HL-60 (cell line): ENCODE measurements around the gene CENPF.

Experiments used
- DNase-seq, 2 experiments: peaks; one replicate each; pipeline ENCODE4 v3.0.0-alpha.2; 2010 to 2020; ENCODE audit warnings: low read depth in 1 of 2, low spot score in 1 of 2
- H3K27ac ChIP-seq: fragments of 250-450 bp; sonication (Bioruptor Pico); replicated peaks from 2 replicates; pipeline ENCODE4 v1.5.1; 2020; ENCODE audit warnings: mild to moderate bottlenecking, moderate library complexity
- H3K27me3 ChIP-seq: fragments of 250-450 bp; sonication (Bioruptor Pico); 2 replicates; pipeline ENCODE4 v1.5.1; 2021; ENCODE audit warnings: mild to moderate bottlenecking, moderate library complexity; ENCODE audit not compliant: insufficient read depth, poor library complexity, severe bottlenecking
- H3K4me3 ChIP-seq: replicated peaks from 2 replicates; pipeline ENCODE4 v1.5.1; 2011; ENCODE audit warnings: mild to moderate bottlenecking, control low read depth, low read length; ENCODE audit not compliant: insufficient read depth
- CTCF ChIP-seq: IDR thresholded peaks from one replicate; pipeline ENCODE4 v1.5.1; 2011; ENCODE audit warnings: low read length, control low read depth, inconsistent platforms; ENCODE audit not compliant: insufficient read depth
- GABPA ChIP-seq: IDR thresholded peaks from 2 replicates; pipeline ENCODE4 v1.6.1; 2012; ENCODE audit warnings: low read depth
- POLR2AphosphoS5 ChIP-seq: IDR thresholded peaks from 2 replicates; pipeline ENCODE4 v1.6.1; 2012; ENCODE audit warnings: low read depth
- SPI1 ChIP-seq: IDR thresholded peaks from 2 replicates; pipeline ENCODE4 v1.6.1; 2012; ENCODE audit warnings: low read depth, mild to moderate bottlenecking, borderline replicate concordance
- long read RNA-seq: library from polyadenylated mRNA; unstranded; transcript quantifications from one replicate; pipeline ENCODE4 v2.0.0, GENCODE V29; 2020
- TF ChIP-seq, protein P1 (sequence below): IDR thresholded peaks from 2 replicates; pipeline ENCODE4 v1.6.1; 2012; ENCODE audit warnings: low read depth; ENCODE audit not compliant: insufficient replicate concordance

CENPF gene, protein sequence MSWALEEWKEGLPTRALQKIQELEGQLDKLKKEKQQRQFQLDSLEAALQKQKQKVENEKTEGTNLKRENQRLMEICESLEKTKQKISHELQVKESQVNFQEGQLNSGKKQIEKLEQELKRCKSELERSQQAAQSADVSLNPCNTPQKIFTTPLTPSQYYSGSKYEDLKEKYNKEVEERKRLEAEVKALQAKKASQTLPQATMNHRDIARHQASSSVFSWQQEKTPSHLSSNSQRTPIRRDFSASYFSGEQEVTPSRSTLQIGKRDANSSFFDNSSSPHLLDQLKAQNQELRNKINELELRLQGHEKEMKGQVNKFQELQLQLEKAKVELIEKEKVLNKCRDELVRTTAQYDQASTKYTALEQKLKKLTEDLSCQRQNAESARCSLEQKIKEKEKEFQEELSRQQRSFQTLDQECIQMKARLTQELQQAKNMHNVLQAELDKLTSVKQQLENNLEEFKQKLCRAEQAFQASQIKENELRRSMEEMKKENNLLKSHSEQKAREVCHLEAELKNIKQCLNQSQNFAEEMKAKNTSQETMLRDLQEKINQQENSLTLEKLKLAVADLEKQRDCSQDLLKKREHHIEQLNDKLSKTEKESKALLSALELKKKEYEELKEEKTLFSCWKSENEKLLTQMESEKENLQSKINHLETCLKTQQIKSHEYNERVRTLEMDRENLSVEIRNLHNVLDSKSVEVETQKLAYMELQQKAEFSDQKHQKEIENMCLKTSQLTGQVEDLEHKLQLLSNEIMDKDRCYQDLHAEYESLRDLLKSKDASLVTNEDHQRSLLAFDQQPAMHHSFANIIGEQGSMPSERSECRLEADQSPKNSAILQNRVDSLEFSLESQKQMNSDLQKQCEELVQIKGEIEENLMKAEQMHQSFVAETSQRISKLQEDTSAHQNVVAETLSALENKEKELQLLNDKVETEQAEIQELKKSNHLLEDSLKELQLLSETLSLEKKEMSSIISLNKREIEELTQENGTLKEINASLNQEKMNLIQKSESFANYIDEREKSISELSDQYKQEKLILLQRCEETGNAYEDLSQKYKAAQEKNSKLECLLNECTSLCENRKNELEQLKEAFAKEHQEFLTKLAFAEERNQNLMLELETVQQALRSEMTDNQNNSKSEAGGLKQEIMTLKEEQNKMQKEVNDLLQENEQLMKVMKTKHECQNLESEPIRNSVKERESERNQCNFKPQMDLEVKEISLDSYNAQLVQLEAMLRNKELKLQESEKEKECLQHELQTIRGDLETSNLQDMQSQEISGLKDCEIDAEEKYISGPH (N-terminal part only)
- long read RNA-seq, partial matches to known transcripts = 108 of 116 reads
- long read RNA-seq, other reads (novel, unspliced or antisense) = 7 of 116 reads

- Histone ChIP-seq H3K4me3 (peak within 1 kb of the TSS; percentile 74), H3K27ac (peak within 1 kb of the TSS; percentile 93), H3K27me3 (no peaks in the 10 kb centered on the region)
- peak; percentile 93 to 98 for DNase-seq
- TF ChIP-seq CTCF = no peak
- peak; percentile 64; the same call in 1 of the 2 replicates for TF ChIP-seq POLR2AphosphoS5
- peak; percentile 50; the same call in 1 of the 2 replicates for TF ChIP-seq SPI1
- TF ChIP-seq, protein P1, sequence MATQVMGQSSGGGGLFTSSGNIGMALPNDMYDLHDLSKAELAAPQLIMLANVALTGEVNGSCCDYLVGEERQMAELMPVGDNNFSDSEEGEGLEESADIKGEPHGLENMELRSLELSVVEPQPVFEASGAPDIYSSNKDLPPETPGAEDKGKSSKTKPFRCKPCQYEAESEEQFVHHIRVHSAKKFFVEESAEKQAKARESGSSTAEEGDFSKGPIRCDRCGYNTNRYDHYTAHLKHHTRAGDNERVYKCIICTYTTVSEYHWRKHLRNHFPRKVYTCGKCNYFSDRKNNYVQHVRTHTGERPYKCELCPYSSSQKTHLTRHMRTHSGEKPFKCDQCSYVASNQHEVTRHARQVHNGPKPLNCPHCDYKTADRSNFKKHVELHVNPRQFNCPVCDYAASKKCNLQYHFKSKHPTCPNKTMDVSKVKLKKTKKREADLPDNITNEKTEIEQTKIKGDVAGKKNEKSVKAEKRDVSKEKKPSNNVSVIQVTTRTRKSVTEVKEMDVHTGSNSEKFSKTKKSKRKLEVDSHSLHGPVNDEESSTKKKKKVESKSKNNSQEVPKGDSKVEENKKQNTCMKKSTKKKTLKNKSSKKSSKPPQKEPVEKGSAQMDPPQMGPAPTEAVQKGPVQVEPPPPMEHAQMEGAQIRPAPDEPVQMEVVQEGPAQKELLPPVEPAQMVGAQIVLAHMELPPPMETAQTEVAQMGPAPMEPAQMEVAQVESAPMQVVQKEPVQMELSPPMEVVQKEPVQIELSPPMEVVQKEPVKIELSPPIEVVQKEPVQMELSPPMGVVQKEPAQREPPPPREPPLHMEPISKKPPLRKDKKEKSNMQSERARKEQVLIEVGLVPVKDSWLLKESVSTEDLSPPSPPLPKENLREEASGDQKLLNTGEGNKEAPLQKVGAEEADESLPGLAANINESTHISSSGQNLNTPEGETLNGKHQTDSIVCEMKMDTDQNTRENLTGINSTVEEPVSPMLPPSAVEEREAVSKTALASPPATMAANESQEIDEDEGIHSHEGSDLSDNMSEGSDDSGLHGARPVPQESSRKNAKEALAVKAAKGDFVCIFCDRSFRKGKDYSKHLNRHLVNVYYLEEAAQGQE = peak; percentile 34
- no peak for TF ChIP-seq GABPA
Measured at GRCh38 chr1:214602764-214603657, at the start of gene CENPF. Gene CENPF (plus strand): TSS chr1:214603195. CDS start chr1:214613755, 10,560 bp downstream.

- H3K27ac ChIP-seq = no peak overlapping the region
- no peak overlapping the region for H3K4me3 ChIP-seq
- TF ChIP-seq, protein P1 = no peak
- TF ChIP-seq SPI1 = peak; percentile 84
- 0 out of 2 replicates have a peak, but pooled peaks have one; percentile 36 for TF ChIP-seq POLR2AphosphoS5
- no peak for TF ChIP-seq GABPA
- TF ChIP-seq CTCF = no peak
- DNase-seq = peak in 1 of 2 experiments; percentile 15
- peaks cover under 1% of the 10 kb centered on the region for H3K27me3 ChIP-seq
Measured at GRCh38 chr1:214557952-214558735, 44.9 kb upstream of the CENPF start.
